Measurements from ENCODE around the gene REEP6. TPM values are rescaled to one million over a fixed set of nuclear protein-coding genes. Genes with fewer than 3 reads are reported as not detected.

REEP6 gene
- total and polyA plus RNA-seq, 10 donors, result 0.65 to 2.6 (median 1.6) TPM; not detected in 1

- WGBS, 5 donors, result 67 to 76% (median 72%) methylated on average over 6 to 10 of the region's 10 CpGs
- intact Hi-C loops (cut with DNase I; ENCODE audit: low total_unique reads), result no loop called here
- no peaks in the 10 kb centered on the region for H3K36me3 ChIP-seq
- H3K4me3 ChIP-seq, result no peak overlapping the region
- H3K27me3 ChIP-seq (replicated peaks in 1 of 7), result peaks cover 0 to 54% (median 7%) of the 10 kb centered on the region in 7 donors
- DNase-seq, result no peak
- TF ChIP-seq CTCF (IDR thresholded peaks at IDR 0.05 in 8 of 11, conservative IDR thresholded peaks at IDR 0.05 in 3 of 11) (no peak), POLR2AphosphoS5 (IDR thresholded peaks at IDR 0.05) (no peak), POLR2A (IDR thresholded peaks at IDR 0.05) (no peak)
- peaks cover 6 to 34% (median 19%) of the 10 kb centered on the region in 6 donors for H3K4me1 ChIP-seq
- no peak overlapping the region for H3K27ac ChIP-seq
- no peaks in the 10 kb centered on the region for H3K9me3 ChIP-seq
These were observed 1.6 kb downstream of the REEP6 start for GRCh38 chr19:1492474-1493006.

GRCh38 chr19:1494115-1494815, 3.3 kb downstream of the REEP6 start:
- 72 to 75% (median 73%) methylated on average over 14 to 15 of the region's 15 CpGs for WGBS, 5 donors
- intact Hi-C loops (cut with DNase I; ENCODE audit: low total_unique reads), result no loop called here
- Histone ChIP-seq H3K27ac (no peak overlapping the region), H3K9me3 (no peaks in the 10 kb centered on the region), H3K4me3 (no peak overlapping the region), H3K27me3 (replicated peaks in 1 of 7) (peaks cover 0 to 61% (median 16%) of the 10 kb centered on the region in 7 donors), H3K4me1 (peaks cover 6 to 32% (median 18%) of the 10 kb centered on the region in 6 donors), H3K36me3 (no peaks in the 10 kb centered on the region)
- no peak for TF ChIP-seq POLR2A (IDR thresholded peaks at IDR 0.05)
- no peak for TF ChIP-seq CTCF (IDR thresholded peaks at IDR 0.05 in 8 of 11, conservative IDR thresholded peaks at IDR 0.05 in 3 of 11)
- no peak for TF ChIP-seq POLR2AphosphoS5 (IDR thresholded peaks at IDR 0.05)
- no peak for DNase-seq

GRCh38 chr19:1495051-1495798, 4.2 kb downstream of the REEP6 start:
- Histone ChIP-seq H3K4me3 (no peak overlapping the region), H3K9me3 (no peaks in the 10 kb centered on the region), H3K27ac (no peak overlapping the region), H3K27me3 (replicated peaks in 1 of 7) (peaks cover 0 to 61% (median 16%) of the 10 kb centered on the region in 7 donors), H3K4me1 (peaks cover 0 to 23% (median 9%) of the 10 kb centered on the region in 6 donors), H3K36me3 (no peaks in the 10 kb centered on the region)
- DNase-seq, result no peak
- TF ChIP-seq CTCF (IDR thresholded peaks at IDR 0.05 in 8 of 11, conservative IDR thresholded peaks at IDR 0.05 in 3 of 11) (no peak), POLR2A (IDR thresholded peaks at IDR 0.05) (no peak), POLR2AphosphoS5 (IDR thresholded peaks at IDR 0.05) (no peak)
- intact Hi-C loops (cut with DNase I; ENCODE audit: low total_unique reads), result no loop called here
- 83 to 92% (median 87%) methylated on average over 29 to 37 of the region's 37 CpGs for WGBS, 5 donors
